GM19467 (cell line): ENCODE measurements around the gene PSMD9.
"Not testable (repeated sequence)": the region's sequence is repeated elsewhere in the genome, so short reads cannot be mapped to it uniquely, and the experiment has no call there.

Source experiments
- ATAC-seq: cut with Tn5 transposase; IDR thresholded peaks from one replicate; pipeline ENCODE4 v1.9.1; 2021; ENCODE audit warnings: mild to moderate bottlenecking, moderate library complexity; ENCODE audit not compliant: unreplicated experiment

The PSMD9 gene

GRCh38 chr12:121917950-121918678, 29.5 kb downstream of the PSMD9 start, which contains the start of gene CFAP251:
TSS of gene CFAP251 (plus strand) at chr12:121918592. CDS start at chr12:121921306, 2,714 bp downstream.
- ATAC-seq: peak; percentile 94

- ATAC-seq: peak; percentile 10
Measured at GRCh38 chr12:121918679-121919038, 30.1 kb downstream of the PSMD9 start.

DNA sequence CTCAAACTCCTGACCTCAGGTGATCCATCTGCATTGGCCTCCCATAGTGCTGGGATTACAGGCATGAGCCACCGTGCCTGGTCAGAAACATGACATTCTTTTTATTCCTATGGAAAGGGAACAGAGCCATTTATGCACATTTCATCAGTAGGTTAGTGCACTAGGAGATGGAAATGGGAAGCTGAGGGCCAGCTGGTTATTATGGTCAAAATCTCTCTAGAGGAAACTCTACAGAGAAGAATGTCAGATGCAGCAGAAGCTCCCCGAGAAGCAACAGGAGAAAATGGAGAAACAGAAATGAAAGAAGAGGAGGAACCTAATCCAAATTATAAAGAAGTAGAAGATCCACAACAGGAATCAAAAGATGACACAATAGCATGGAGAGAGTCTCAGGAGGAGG, 32.5 kb downstream of the PSMD9 start:
- ATAC-seq: no peak

GRCh38 chr12:121925358-121925695, 36.7 kb downstream of the PSMD9 start:
- ATAC-seq: no peak

DNA sequence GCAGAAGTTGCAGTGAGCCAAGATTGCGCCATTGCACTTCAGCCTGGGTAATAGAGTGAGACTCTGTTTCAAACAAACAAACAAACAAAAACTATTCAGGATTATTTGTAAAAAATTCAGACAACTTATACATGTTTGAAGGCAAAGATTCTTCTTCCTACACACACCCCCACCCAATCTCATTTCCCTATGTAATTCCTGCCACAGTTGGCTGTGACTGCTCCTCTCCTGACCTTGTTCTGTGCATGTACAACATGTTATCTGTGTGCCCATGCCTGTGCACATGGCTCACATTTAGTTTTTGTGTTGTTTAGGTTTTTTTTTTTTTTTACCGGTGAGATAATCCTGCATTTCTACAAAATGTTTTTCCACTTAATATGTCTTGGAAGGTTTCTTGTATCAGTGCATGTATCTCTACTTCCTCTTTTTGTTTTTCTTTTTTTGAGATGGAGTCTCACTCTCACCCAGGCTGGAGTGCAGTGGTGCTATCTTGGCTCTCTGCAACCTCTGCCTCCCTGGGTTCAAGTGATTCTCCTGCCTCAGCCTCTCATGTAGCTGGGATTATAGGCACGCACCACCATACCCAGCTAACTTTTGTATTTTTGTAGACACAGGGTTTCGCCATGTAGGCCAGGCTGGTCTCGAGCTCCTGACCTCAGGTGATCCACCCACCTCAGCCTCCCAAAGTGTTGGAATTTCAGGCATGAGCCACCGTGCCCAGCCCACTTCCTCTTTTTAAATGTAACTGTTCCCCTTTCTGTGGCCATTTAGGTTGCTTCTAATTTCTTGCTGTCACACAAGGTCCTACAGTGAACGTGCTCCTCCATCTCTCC, 38.5 kb downstream of the PSMD9 start:
- no peak for ATAC-seq

DNA sequence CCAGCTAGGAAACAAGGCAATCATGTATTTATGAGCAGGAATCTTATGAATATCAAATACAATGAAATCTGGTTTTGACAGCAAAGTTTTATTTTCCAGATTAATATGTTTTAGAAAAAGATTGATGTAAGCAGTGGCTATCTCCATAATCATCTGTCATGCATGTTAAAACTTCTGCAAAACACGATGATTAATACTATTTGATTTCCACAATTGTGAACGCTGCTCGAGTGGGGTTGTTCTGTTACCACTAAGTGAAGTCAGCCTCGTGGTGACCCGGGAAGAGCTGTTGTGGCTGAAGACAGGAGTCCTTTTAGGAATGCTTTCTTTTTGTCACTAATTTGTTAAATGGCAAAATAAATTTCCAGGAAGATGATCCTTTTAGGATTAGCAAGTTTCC, 39.2 kb downstream of the PSMD9 start:
- ATAC-seq: no peak

DNA sequence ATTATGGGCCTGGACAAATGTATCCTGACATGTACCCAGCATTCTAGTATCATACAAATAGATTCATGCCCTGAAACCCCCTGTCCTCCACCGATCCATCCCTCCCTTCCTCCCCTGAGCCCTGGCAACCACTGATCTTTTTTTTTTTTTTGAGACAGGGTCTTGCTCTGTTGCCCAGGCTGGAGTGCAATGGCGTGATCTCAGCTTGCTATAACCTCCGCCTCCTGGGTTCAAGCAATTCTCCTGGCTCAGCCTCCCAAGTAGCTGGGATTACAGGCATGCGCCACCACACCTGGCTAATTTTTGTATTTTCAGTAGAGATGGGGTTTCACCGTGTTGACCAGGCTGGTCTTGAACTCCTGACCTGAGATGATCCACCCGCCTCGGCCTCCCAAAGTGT, 41.0 kb downstream of the PSMD9 start:
- not testable (repeated sequence) for ATAC-seq

DNA sequence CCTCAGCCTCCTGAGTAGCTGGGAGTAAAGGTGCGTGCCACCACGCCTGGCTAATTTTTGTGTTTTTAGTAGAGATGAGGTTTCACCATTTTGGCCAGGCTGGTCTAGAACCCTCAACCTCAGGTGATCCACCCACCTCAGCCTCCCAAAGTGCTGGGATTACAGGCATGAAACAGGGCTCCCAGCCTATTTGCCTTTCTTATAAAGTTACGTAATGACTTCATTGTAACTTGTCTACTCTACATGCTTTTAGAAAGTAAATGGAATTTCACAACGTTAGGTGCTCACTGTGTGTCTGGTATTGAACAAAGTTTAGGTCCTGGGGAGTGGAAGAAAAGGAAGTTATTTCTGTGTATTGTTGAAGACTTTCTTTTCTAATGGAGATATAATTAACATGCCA, 42.3 kb downstream of the PSMD9 start:
- ATAC-seq: no peak

DNA sequence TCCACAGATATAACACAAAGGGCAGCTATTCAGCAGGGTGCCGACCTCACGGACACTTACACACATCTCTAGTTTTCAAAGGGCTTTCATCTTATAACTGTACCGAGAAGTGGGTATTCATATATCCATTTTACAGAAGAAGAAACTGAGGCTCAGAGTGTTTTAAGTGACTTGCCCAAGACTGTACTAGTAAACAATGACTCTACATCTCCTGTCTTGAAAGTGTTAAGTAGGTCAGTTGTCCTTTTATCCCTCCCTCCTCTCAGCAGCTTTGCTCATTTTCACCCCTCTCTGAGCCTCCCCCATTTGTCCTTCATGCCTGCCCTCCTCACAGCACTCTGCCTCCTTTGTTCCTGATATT, 43.6 kb downstream of the PSMD9 start:
- ATAC-seq: no peak

DNA sequence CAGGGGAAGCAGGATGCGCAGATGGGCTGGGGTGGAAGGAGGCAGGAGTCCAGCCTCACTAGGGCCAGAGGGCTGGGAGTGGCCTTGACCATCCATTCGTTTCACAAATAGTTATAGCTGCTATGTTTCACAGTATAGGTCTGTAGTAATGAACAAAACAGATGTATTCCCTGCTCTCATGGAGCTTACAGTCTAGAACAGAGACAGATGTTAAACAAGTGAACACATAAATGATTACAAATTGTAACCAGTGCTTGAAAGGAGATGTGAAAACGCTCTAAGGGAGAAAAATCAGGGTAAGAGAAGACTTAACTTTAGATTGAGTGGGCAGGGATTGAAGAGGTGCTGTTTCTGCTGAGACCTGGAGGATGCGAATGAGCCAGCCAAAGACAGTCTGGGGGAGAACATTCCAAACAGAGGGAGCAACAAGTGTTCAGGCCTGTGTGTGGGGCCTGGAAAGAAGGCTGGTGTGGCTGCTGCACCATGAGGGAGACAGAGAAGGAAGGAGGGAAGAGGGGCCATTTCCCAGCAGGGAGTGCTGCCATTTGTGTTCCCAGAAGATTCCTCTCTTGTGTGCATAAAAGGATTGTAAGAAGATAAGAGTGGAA, 44.4 kb downstream of the PSMD9 start:
- ATAC-seq: no peak

DNA sequence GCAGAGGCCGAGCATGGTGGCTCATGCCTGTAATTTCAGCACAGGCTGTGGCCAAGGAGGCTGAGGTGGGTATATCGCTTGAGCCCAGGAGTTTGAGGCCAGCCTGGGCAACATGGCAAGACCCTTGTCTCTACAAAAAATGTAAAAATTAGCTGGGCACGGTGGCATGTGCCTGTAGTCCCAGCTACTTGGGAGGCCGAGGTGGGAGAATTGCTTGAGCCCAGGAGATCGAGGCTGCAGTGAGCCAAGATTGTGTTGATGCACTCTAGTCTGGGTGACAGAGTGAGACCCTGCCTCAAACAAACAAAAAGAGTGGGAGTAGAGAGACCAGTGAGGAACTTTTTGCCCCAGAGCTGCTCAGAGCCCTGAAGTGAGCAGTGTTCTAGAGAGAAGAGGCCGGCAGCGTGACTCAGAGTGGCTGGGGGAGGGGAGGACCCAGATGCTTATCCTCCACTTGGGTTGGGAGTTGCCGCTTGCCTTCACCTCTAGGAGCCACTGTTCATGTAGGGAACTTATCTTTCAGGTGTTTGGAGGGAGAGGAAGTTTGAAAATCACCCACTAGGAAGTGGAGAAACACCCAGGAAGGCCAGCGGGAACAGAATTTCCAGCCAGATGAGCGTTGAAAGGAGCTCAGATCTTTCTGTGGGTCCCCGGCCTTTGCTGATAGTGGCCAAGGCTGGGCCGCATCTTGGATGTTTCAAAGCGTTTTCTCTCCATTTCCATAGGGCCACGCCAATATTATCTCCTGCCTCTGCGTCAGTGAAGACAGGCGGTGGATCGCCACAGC, 45.1 kb downstream of the PSMD9 start:
- ATAC-seq: no peak

DNA sequence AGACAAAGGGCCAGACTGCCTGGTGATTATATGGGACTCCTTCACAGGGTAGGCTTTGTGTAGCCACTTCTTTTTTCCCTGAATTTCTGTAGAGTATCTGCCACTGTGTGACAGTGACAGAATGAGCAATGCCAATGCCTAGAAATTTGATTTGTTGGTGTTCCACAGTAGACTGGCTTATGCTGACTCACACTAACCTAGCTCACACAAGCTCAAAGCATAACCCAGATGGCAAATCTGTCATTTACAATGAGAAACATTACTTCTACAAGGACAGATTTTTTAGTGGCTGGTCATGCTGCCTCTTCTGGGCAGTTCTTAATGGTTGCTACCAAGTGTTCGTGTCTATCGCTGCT, 45.7 kb downstream of the PSMD9 start:
- no peak for ATAC-seq

DNA sequence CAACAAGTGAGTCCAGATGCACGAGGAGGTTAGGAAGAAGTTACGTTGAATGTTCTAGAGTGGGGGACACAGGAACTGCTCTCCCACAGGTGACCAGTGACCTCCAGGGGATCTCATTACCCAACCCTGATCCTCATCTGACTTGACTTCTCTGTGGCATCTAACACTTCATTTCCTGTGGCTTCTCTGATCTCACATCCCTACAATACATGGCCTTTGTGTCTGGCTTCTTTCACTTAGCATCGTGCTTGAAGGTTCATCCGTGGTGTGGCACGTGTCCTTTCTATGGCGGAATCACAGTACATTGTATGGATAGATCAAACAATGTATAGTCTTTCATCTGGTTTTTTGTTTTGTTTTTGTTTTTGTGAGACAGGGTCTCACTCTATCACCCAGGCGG, 49.1 kb downstream of the PSMD9 start:
- no peak for ATAC-seq

DNA sequence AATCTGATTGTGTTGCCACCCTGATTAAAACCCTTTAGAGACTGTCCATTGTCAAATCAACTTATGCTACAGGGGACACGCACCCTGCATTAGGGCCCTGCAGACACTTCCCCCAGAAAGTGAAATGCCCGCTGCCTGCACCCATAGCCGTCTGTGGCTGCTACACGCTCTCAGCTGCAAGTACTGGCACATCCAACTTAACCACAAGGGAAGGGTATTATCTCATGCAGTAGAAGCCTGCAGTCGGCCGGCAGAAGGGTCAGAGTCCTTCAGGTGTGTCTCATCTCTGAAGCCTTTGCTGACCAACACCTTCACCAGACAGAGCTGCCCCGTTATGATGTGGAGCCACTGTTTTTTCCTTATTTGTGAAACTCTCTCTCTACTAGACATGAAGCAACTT, 50.6 kb downstream of the PSMD9 start:
- no peak for ATAC-seq

DNA sequence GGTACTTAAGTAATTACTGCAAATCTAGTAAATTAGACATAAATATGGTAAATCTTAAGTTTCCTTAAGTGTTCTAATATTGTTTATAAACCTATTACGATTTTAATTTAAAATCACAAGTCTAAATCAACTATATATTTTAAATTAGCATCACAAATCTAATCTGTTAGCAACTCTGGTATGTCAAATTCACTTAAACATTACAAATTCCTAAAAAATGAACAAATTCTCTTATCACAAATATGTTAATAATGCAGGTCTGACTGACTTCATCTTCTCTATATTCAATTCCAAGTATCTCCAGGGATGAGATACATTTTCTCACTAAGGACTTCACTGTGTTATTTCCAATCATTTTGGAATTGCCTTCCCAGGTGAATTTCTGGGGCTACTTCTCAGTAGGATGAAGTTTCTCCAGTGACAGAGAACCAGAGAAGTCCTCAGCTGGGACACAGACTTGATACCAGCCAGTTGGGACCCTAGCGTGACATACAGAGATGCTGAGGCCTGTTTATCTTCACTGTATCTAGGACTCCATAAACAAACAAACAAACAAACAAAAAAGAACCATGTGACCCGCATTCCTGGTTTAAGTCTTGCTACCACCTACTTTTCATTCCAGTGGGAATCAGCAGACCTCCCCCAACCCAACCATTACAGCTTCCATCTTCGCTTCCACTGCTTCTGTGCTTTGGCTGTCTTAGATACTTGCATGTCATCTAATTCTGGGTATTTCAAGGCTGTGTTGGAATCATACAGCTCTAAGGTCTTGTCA, 51.6 kb downstream of the PSMD9 start:
- ATAC-seq: no peak

DNA sequence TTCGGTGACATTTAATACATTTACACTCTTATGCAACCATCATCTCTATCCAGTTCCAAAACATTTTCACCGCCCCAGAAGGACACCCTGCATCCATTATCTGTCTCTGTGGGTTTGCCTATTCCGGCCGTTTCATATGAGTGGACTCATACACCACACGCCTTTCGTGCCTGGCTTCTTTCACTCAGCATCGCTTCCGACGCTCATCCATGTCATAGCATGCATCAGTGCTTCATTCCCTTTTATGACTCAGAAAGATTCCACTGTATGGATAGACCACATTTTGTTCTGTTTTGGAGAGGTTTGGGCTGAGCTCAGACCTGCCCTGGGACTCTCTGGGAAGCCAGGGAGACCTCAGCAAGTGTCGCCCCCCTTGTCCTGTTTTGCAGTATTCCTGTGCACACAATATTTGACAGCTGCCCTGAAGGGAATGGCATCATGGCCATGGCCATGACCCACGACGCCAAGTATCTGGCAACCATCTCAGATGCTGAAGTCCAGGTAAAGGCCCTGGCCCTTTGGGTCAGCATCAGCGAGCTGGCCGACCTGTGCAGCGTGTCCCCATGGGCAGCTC, 53.6 kb downstream of the PSMD9 start:
- ATAC-seq: no peak

- ATAC-seq: no peak
Measured at GRCh38 chr12:121943926-121944325, 55.3 kb downstream of the PSMD9 start.

GRCh38 chr12:121946313-121947025, 57.9 kb downstream of the PSMD9 start:
- ATAC-seq: no peak

GRCh38 chr12:121947981-121948380, 59.4 kb downstream of the PSMD9 start:
- no peak for ATAC-seq
